Adrenal gland (tissue), 5 donors: ENCODE results near the gene NRXN3.

Experiments
- POLR2A ChIP-seq, 2 donors: fragments of 450-650 bp; IDR thresholded peaks; one replicate each; pipeline ENCODE4 v1.6.1; 2017; ENCODE audit warnings: antibody characterized with exemption in 2 of 2, mild to moderate bottlenecking in 2 of 2, moderate library complexity in 1 of 2
- TF ChIP-seq, protein P1 (sequence below), 6 experiments: fragments of 450-650 bp in 4 of 6; fragments of 200-600 bp in 2 of 6; sonication (generic) in 1 of 6; IDR thresholded peaks; 1 replicate in 5 of 6; 2 replicates in 1 of 6; pipeline versions ENCODE4 v1.5.1 to v1.8.0; 2016 to 2021; ENCODE audit warnings: antibody characterized with exemption in 6 of 6, mild to moderate bottlenecking in 2 of 6, moderate library complexity in 1 of 6
- donor health status: DM: no; HTN: no; CAD: no.

DNA sequence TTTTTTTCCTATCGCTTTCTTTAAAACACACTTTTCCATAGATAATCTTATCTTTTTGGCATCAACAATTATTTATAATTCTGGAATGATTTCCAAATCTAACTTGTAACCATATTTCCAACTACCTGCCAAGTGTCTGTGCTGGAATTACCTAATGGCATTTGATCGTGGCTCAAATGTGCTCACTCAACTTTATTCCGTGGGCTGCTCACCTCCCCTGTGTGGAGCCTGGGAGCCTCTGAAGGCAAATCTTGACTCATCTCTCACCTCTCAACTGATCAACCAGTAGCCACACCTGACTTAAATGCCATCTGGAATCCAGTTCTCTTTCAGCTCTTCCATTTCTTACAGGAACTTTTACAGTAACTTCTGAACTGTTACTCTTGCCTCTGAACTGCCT lies 1432.6 kb downstream of the NRXN3 start:
- TF ChIP-seq POLR2A (IDR thresholded peaks at IDR 0.05): no peak
- TF ChIP-seq, protein P1, sequence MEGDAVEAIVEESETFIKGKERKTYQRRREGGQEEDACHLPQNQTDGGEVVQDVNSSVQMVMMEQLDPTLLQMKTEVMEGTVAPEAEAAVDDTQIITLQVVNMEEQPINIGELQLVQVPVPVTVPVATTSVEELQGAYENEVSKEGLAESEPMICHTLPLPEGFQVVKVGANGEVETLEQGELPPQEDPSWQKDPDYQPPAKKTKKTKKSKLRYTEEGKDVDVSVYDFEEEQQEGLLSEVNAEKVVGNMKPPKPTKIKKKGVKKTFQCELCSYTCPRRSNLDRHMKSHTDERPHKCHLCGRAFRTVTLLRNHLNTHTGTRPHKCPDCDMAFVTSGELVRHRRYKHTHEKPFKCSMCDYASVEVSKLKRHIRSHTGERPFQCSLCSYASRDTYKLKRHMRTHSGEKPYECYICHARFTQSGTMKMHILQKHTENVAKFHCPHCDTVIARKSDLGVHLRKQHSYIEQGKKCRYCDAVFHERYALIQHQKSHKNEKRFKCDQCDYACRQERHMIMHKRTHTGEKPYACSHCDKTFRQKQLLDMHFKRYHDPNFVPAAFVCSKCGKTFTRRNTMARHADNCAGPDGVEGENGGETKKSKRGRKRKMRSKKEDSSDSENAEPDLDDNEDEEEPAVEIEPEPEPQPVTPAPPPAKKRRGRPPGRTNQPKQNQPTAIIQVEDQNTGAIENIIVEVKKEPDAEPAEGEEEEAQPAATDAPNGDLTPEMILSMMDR (IDR thresholded peaks at IDR 0.05): no peak
